Measurements from ENCODE around the gene OBP2B.
A peak's percentile ranks its signal among the peaks of the same experiment; 100 is the strongest.
"Not testable (repeated sequence)": the region's sequence is repeated elsewhere in the genome, so short reads cannot be mapped to it uniquely, and the experiment has no call there.

Gene OBP2B

GRCh38 chr9:133208880-133209300 lies at the start of gene OBP2B:
Gene OBP2B (minus strand): TSS chr9:133209250. CDS start chr9:133209199, 51 bp downstream.
- DNase-seq, result not testable (repeated sequence)

DNA sequence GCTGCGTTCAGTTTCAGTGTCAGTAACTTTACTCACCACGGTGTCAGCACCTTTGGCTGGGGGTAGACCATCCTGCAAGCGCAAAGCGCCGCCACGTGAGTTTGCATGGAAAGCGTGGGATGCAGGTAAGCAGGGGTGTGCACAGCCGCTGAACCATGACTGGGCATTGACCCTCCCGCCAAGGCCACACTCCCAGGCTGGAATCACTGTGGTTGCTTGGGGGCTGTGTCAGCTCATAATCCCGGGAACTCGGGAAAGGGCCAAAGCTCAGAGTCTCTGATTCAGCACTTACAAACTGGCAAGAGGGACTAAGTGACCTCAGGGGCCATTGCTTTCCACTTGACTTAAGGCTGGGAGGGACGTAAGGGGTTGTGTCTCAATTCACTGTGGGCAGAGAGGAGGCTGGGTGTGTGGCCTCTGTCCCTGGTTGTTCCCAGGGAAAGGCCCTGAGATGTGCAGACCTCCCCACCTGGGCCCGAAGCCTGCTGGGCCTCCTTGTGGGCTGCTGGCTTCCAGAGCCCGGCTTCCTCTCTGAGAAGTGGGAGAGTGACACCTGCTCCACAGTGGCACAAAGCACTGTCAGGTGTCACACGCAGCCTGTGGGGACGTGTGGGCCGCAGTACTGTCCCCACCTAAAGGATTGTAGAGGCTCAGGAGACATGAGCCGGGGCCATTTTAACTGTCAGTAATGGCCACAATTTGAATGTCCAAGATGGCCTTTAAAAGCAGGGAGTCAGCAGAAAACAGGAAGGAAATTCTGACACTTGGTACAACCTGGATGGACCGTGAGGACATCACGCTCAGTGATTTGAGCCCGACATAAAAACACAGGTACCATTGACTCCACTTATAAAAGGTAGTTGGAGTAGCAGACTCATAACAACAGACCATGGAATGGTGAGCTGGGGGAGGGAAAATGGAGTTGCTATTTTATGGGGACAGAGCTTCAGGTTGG lies 49.3 kb upstream of the OBP2B start:
- no peak for DNase-seq

DNA sequence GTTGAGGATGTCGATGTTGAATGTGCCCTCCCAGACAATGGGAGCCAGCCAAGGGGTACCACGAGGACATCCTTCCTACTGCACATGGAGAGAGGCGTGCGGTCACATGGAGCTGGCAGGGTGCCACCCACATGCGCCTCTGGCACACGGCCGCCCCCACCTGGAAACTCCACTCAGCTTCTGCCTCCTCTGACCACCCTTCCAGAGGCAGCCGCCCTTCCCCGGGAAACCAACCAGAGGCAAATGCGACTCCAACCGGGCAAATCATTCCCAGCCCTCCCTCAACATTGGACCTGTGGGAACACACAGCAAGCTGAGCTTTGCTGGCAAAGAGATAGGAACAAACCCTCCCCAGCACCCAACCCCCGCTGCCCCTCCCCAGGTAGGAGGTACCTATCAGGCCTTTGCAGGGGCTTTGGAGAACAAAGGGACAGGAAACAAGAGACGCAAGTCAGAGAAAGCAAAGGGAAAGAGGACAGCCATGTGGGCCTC lies 48.5 kb upstream of the OBP2B start:
- no peak for DNase-seq

- DNase-seq, result no peak
Measured at GRCh38 chr9:133256686-133257091, 47.6 kb upstream of the OBP2B start.

DNA sequence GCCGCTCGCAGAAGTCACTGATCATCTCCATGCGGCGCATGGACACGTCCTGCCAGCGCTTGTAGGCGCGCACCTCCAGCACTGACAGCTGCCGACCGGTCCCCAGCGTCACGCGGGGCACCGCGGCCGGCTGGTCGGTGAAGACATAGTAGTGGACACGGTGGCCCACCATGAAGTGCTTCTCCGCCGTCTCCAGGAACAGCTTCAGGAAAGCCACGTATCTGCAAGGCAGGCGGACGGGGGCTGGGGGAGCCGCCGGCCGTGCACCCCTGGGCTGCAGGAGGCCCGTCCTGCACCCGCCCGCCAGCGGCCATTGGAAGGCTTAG lies 47.0 kb upstream of the OBP2B start:
- no peak for DNase-seq

GRCh38 chr9:133255371-133256135 lies 46.5 kb upstream of the OBP2B start:
- DNase-seq, result no peak

DNA sequence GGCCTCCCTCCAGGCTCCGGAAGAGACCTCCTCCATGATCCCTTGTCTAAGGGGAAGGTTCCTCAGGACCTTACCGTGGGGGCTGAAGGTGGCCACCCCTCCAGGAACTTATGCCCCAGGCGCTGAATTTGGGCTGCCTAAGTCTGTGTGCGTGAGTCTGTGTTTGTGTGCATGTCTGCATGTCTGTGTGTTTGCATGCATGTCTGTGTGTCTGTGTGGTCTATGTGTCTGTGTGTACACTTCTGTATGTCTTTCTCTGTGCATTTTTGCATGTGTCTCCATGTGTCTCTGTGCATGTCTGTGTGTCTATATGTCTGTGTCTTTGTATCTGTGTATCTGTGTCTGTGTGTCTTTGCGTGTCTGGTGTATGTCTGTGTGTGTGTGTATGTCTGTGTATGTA lies 45.4 kb upstream of the OBP2B start:
- no peak for DNase-seq

GRCh38 chr9:133253268-133253667 lies 44.2 kb upstream of the OBP2B start:
- DNase-seq, result no peak

DNA sequence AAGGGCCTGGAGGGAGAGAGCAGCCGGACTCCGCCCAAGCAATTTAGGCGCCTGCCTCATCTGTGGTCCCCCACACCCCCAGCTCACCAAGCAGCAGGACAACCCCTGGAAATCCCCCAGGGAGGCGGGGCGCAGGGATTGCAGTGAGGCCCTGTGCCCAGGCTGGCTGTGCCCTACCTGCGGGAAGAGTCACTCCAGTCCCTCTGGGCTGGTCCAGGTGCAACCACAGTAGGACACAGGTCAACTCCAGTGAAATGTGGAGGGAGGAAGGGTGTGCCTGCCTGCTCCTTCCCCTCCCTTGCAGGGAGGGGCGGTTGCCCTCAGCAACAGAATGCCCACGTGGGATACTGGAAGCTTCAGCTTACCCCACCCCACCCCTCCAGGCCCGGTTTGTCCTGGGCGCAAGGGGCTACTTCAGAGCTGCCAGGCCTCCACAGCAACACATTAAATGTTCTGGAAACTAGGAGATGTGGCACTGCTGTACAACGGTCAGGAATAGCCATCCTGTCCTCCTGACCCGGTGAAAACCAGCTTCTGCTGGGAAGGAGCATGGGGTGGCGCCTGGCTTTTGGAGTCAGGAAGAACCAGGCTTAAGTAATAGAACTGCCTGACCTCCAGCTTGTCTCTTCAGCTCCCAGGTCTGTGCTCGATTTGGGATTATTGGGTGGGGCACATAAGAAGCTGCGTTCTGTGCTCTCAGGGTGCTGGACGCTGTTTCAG lies 43.4 kb upstream of the OBP2B start:
- no peak for DNase-seq

DNA sequence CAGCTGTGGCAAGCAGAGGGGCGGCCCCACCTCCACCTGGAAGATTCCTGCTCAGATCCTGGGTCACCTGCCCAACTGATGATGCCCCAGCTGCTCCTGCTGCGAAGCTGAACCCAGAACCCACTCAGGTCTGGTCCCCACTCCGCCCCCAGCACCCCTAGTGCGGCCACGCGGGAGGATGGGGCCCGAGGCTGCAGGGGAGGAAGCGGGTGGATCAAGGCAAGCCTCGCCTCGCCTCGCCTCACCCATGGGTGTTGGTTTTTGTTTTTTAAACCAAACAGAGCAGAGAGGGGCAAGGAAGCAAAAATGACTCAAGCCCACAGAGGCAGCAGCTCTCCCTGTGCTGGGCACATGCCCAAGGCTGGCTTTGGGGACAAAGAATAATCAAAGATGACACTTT lies 42.7 kb upstream of the OBP2B start:
- DNase-seq, result no peak

GRCh38 chr9:133251221-133251620 lies 42.2 kb upstream of the OBP2B start:
- not testable (repeated sequence) for DNase-seq

DNA sequence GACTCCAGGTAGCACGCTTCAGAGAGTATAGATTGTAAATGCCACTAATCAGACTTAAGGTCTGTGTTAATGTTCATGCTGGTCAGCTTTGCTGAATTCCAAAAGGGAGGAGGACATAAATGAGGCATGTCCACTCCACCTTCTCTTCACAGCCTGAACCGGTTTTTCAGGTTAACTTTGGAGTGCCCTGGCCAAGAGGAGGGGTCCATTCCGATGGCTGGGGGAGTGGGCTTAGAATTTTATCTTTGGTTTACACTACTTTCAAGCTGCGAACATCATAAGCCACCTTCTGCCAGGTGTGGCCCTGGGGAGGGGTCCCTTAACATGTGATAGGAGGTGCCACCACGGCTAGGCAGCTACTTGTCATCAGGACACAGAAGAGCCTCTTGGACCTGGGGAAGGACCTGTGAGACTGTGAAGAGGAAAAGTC lies 41.7 kb upstream of the OBP2B start:
- no peak for DNase-seq

DNA sequence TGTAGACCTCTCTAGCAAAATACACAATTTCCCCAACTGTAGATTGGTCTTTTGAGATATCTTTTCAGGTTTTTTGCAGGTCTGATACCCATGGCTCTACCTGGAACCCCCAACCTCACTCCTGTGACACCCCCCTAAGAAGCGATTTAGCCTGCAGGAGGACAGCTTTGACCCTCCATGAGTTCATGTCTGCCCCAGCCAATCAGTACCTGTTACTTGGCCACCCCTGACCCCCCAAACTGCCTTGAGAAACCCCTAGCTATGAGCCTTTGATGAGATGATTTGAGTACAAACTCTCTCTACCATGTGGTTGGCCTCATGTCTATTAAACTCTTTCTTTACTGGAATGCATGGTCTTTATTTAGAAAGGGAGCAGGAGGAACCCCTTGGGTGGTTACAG lies 40.3 kb upstream of the OBP2B start:
- DNase-seq, result no peak

DNA sequence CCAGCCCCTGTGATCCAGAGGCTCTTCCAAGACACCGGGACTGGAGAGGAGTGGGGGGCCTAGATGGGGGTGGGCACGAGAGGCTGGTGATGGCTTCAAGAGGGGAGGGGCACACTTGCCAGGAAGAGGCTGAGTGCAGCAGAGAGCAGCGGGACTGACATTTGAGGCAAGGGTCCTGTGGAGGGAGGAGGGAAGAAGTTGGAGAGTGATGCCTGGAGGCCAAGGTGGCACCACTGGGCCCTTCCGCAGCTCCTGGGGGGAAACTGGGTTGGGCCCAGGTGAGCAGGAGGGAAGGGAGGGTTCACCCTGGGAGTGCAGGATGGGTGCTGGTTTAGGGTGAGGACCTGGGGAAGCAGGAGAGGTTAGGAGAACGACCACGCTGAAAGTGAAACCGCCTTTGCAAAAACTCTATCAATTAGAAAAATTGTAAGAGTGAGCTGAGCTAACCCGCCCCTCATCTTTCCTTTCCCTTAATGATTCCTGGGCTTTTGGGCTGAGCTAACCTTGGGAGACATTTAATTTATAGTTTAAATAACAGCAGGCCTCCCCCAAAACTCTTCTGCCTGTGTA lies 39.8 kb upstream of the OBP2B start:
- DNase-seq, result no peak

GRCh38 chr9:133247632-133248031 lies 38.6 kb upstream of the OBP2B start:
- DNase-seq, result no peak

- no peak for DNase-seq
Measured at GRCh38 chr9:133246991-133247390, 37.9 kb upstream of the OBP2B start.

DNA sequence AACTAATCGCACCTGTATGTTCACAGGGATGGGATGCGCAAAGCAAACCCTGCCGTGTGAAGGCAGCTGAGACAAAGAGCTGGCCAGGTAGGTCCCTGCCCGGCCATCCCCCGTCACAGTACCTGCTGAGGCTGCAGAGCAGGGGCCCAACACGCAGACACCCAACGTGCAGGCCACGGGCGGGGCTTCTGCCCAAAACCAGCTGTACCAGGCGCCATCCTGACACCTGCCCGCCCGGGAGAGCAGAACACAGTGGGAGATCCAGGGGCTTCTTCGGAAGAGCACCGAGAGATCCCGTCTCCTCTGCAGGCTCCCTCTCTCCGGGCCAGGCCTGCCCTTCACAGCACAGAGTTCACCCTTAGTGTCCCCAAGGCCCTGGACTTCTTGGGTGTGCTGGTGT lies 37.5 kb upstream of the OBP2B start:
- no peak for DNase-seq

DNA sequence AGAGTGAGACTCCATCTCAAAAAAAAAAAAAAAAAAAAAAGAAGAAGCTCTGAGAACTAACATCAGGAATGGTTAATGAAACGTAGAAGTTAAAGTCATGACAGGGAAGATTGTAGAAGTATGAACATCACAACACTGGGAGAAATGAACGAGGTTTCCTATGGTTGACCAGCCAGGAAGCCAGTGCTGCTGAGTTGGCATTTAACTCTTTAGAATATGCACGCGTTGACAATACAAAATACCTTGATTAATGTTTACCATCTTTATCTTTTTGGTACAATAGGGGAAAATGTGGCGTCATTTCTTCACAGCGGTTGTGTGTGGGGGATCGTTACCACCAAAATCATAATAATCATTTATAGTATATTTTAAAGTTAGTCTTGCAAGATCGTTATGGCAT lies 33.9 kb upstream of the OBP2B start:
- no peak for DNase-seq

DNA sequence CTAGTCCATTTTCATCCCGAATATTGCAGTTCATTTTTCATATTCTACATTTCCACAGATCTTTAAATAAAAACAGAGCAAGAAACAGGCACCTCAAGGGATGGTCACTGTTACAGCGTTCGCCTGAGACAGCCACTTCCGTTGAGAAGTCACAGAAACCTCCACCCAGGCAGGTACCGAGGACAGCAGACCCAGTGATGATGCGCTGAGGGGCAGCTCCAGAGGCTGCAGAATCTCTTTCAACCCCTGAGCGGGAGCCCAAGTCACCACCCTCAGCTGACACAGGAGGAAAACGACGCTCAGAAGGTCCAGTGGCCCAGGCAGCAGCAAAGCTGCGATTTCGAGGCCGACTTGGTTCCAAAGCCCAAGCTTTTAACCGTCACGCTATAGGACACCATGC lies 33.2 kb upstream of the OBP2B start:
- no peak for DNase-seq

DNA sequence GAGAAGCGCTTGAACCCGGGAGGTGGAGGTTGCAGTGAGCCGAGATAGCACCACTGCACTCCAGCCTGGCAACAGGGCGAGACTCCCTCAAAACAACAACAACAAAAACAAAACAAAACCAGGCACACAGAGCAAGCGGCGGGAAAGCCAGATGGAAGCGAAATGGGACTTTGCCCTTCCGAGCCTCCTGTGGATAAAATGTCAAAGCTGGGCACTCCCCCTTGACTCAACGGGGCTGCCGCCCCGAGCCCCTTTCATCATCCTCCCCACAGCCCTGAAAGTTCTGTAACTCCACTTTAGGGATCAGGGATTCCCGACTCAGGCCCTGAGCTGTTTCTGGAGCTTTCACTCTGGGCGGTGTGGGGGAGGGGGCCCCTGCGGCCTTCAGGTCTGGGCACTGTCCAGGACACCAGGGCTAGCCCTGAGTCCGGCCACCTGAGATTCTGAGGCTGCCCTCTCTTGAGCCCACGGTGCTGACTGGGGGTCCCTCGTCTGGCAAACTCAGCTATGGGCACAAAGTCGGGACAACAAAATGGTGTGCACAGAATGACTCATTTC lies 30.6 kb upstream of the OBP2B start:
- no peak for DNase-seq

- DNase-seq, result peak; percentile 66
Measured at GRCh38 chr9:133238851-133239532, 29.9 kb upstream of the OBP2B start.

DNA sequence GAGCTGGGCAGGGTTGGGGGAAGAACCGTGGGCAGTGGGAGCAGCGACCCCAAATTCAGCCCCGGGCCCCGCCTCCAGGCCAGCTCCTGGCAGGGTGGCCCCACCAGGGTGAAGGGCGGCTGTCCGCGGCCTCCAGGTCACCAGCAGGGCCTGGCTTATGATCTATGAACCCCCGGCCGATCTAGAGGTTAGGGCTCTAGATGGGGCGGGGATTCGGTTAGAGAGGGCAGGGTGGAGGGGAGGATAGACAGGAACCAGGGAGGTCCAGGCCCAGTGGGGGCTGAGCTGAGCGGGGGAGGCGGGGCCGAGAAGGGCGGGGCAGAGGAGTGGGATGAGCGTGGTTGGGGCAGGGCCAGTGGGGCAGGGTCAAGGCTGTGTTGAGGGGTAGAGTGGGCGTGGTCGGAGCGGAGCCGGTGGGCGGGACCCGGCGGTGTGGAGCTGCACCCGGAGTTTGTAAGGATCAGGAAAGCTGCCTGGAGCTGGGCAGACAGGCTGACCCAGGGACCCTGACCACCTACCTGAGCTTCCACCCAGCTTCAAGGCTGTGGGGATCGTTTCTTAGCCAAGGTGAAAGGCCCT lies 29.3 kb upstream of the OBP2B start:
- peak; percentile 20 for DNase-seq
